ENCODE results near the gene SAP30L. TPM values are rescaled to one million over a fixed set of nuclear protein-coding genes. Genes with fewer than 3 reads are reported as not detected.

SAP30L gene
- total and polyA plus RNA-seq, 4 donors: 6.3 to 11.1 (median 8.6) TPM

DNA sequence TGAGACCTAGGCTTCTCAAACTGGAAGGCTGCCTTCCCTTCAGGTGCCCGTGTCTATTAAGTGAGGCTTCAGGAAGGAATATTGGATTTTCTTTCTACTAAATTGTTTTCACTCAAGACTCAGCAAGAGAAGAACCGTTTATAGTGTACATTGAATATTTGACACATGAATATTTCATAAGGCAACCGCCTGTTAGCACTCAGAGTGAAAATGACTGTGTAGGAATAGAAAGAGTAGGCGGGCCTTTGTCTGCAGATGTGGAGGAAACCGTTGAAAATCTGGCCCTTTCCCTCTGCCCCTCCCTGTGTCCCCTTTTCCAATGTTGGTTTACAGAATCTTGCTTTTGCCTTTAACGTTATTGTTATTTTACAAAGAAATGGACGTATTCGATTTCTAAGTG lies 6.2 kb downstream of the SAP30L start (continued):
- TF ChIP-seq, protein P1, sequence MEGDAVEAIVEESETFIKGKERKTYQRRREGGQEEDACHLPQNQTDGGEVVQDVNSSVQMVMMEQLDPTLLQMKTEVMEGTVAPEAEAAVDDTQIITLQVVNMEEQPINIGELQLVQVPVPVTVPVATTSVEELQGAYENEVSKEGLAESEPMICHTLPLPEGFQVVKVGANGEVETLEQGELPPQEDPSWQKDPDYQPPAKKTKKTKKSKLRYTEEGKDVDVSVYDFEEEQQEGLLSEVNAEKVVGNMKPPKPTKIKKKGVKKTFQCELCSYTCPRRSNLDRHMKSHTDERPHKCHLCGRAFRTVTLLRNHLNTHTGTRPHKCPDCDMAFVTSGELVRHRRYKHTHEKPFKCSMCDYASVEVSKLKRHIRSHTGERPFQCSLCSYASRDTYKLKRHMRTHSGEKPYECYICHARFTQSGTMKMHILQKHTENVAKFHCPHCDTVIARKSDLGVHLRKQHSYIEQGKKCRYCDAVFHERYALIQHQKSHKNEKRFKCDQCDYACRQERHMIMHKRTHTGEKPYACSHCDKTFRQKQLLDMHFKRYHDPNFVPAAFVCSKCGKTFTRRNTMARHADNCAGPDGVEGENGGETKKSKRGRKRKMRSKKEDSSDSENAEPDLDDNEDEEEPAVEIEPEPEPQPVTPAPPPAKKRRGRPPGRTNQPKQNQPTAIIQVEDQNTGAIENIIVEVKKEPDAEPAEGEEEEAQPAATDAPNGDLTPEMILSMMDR (IDR thresholded peaks at IDR 0.05; ENCODE audit: low read depth, low read length, missing input control): no peak

DNA sequence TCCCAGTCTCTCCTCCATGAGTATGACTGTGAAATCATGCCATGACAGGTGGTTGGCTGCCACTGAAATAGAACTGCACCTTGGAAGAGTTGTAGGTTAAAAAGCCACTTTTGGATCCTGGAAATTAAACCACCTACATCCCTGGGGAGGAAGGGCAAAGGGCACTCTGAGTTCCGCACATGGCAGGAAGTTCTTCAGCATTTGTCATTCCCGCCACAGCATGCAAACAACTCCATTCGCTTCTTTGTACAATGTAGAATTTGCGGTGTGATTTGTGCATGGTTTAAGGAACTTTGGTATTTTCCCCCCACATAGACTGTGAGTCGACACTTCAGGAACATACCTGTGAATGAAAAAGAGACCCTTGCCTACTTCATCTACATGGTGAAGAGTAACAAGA lies 9.8 kb downstream of the SAP30L start:
- TF ChIP-seq RXRA (IDR thresholded peaks at IDR 0.05) (no peak), HNF4A (conservative IDR thresholded peaks at IDR 0.05) (no peak)
- TF ChIP-seq, protein P1 (IDR thresholded peaks at IDR 0.05; ENCODE audit: low read depth, low read length, missing input control): no peak
- TF ChIP-seq, protein P2, sequence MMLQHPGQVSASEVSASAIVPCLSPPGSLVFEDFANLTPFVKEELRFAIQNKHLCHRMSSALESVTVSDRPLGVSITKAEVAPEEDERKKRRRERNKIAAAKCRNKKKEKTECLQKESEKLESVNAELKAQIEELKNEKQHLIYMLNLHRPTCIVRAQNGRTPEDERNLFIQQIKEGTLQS (IDR thresholded peaks at IDR 0.05): no peak
- peaks cover 16 to 57% (median 47%) of the 10 kb centered on the region in 4 donors for H3K36me3 ChIP-seq (ENCODE audit: control insufficient read depth in 4 of 4, insufficient read depth in 3 of 4, low read depth in 1 of 4, low read length in 3 of 4)

DNA sequence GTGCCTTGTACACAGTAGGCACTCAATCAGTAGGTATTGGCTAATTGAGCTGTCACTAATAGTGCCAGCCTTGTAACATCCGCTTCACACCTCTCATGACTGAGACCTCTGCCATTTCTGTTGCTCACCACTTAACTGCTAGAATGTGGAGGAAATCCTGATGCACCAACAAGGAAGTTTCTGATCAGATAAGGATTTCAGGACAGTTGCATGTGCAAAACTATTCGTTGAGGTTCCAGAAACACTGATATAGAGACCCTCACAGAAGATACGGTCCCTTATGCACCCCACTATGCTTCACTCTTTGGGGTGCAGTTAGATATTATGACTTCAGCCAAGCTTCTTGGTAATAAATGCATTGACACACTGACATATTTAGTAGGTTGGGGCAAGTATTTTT lies 10.7 kb downstream of the SAP30L start:
- TF ChIP-seq YY1 (IDR thresholded peaks at IDR 0.05) (no peak), RXRA (IDR thresholded peaks at IDR 0.05) (no peak), NR2F2 (IDR thresholded peaks at IDR 0.05) (no peak), TAF1 (conservative IDR thresholded peaks at IDR 0.05) (no peak), FOXA2 (IDR thresholded peaks at IDR 0.05) (no peak), EGR1 (IDR thresholded peaks at IDR 0.05; ENCODE audit: low read depth in 2 of 2) (no peak), HNF4A (conservative IDR thresholded peaks at IDR 0.05) (no peak), RAD21 (IDR thresholded peaks at IDR 0.05) (no peak), FOXA1 (IDR thresholded peaks at IDR 0.05) (no peak), HNF4G (IDR thresholded peaks at IDR 0.05) (no peak), SP1 (IDR thresholded peaks at IDR 0.05) (no peak)
- TF ChIP-seq, protein P3, sequence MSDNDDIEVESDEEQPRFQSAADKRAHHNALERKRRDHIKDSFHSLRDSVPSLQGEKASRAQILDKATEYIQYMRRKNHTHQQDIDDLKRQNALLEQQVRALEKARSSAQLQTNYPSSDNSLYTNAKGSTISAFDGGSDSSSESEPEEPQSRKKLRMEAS (IDR thresholded peaks at IDR 0.05): no peak
- TF ChIP-seq, protein P2 (IDR thresholded peaks at IDR 0.05): no peak
- TF ChIP-seq, protein P4, sequence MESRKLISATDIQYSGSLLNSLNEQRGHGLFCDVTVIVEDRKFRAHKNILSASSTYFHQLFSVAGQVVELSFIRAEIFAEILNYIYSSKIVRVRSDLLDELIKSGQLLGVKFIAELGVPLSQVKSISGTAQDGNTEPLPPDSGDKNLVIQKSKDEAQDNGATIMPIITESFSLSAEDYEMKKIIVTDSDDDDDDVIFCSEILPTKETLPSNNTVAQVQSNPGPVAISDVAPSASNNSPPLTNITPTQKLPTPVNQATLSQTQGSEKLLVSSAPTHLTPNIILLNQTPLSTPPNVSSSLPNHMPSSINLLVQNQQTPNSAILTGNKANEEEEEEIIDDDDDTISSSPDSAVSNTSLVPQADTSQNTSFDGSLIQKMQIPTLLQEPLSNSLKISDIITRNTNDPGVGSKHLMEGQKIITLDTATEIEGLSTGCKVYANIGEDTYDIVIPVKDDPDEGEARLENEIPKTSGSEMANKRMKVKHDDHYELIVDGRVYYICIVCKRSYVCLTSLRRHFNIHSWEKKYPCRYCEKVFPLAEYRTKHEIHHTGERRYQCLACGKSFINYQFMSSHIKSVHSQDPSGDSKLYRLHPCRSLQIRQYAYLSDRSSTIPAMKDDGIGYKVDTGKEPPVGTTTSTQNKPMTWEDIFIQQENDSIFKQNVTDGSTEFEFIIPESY (IDR thresholded peaks at IDR 0.05): no peak
- TF ChIP-seq, protein P5, sequence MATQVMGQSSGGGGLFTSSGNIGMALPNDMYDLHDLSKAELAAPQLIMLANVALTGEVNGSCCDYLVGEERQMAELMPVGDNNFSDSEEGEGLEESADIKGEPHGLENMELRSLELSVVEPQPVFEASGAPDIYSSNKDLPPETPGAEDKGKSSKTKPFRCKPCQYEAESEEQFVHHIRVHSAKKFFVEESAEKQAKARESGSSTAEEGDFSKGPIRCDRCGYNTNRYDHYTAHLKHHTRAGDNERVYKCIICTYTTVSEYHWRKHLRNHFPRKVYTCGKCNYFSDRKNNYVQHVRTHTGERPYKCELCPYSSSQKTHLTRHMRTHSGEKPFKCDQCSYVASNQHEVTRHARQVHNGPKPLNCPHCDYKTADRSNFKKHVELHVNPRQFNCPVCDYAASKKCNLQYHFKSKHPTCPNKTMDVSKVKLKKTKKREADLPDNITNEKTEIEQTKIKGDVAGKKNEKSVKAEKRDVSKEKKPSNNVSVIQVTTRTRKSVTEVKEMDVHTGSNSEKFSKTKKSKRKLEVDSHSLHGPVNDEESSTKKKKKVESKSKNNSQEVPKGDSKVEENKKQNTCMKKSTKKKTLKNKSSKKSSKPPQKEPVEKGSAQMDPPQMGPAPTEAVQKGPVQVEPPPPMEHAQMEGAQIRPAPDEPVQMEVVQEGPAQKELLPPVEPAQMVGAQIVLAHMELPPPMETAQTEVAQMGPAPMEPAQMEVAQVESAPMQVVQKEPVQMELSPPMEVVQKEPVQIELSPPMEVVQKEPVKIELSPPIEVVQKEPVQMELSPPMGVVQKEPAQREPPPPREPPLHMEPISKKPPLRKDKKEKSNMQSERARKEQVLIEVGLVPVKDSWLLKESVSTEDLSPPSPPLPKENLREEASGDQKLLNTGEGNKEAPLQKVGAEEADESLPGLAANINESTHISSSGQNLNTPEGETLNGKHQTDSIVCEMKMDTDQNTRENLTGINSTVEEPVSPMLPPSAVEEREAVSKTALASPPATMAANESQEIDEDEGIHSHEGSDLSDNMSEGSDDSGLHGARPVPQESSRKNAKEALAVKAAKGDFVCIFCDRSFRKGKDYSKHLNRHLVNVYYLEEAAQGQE (IDR thresholded peaks at IDR 0.05): no peak
- TF ChIP-seq, protein P1 (IDR thresholded peaks at IDR 0.05; ENCODE audit: low read depth, low read length, missing input control): no peak
- Histone ChIP-seq H3K36me3 (ENCODE audit: control insufficient read depth in 4 of 4, insufficient read depth in 3 of 4, low read depth in 1 of 4, low read length in 3 of 4) (peaks cover 15 to 56% (median 44%) of the 10 kb centered on the region in 4 donors), H3K9ac (ENCODE audit: low read depth in 1 of 2, low read length in 2 of 2) (no peak overlapping the region), H3K4me1 (ENCODE audit: control insufficient read depth in 4 of 4, insufficient read depth in 4 of 4, low read length in 3 of 4) (peaks cover 0 to 4% (median 3%) of the 10 kb centered on the region in 4 donors), H3K4me3 (ENCODE audit: low read depth in 1 of 3, low read length in 3 of 3) (no peak overlapping the region), H3K9me3 (ENCODE audit: control insufficient read depth in 4 of 4, low read length in 3 of 4) (no peaks in the 10 kb centered on the region), H3K27ac (ENCODE audit: low read depth in 1 of 2, low read length in 2 of 2) (no peak overlapping the region), H3K27me3 (ENCODE audit: control insufficient read depth in 4 of 4, insufficient read depth in 4 of 4, low read length in 3 of 4) (no peaks in the 10 kb centered on the region)
- 86% methylated on average over 3 of the region's 3 CpGs for WGBS
- no peak for DNase-seq (ENCODE audit: low spot score)

More for the DNA sequence above, 9.8 kb downstream of the SAP30L start:
- H3K27me3 ChIP-seq (ENCODE audit: control insufficient read depth in 4 of 4, insufficient read depth in 4 of 4, low read length in 3 of 4): no peaks in the 10 kb centered on the region
- 78% methylated on average over 5 of the region's 5 CpGs for WGBS
- no peak overlapping the region for H3K9ac ChIP-seq (ENCODE audit: low read depth in 1 of 2, low read length in 2 of 2)
- no peak overlapping the region for H3K4me3 ChIP-seq (ENCODE audit: low read depth in 1 of 3, low read length in 3 of 3)
- peaks cover 0 to 4% (median 3%) of the 10 kb centered on the region in 4 donors for H3K4me1 ChIP-seq (ENCODE audit: control insufficient read depth in 4 of 4, insufficient read depth in 4 of 4, low read length in 3 of 4)
- no peaks in the 10 kb centered on the region for H3K9me3 ChIP-seq (ENCODE audit: control insufficient read depth in 4 of 4, low read length in 3 of 4)
- DNase-seq (ENCODE audit: low spot score): no peak
- H3K27ac ChIP-seq (ENCODE audit: low read depth in 1 of 2, low read length in 2 of 2): no peak overlapping the region
